NCI-H345 treated with DMSO at 0.1 percent for 48 hours (cell line): ENCODE results near the gene CFAP97D1.

Experiments
- DNase-seq: peaks from one replicate; lab custom pipeline; 2025; ENCODE audit not compliant: unreplicated experiment; lab: John Stamatoyannopoulos, UW

Gene CFAP97D1

GRCh38 chr17:43767713-43768059, 12.5 kb upstream of the CFAP97D1 start:
- no peak for DNase-seq

DNA sequence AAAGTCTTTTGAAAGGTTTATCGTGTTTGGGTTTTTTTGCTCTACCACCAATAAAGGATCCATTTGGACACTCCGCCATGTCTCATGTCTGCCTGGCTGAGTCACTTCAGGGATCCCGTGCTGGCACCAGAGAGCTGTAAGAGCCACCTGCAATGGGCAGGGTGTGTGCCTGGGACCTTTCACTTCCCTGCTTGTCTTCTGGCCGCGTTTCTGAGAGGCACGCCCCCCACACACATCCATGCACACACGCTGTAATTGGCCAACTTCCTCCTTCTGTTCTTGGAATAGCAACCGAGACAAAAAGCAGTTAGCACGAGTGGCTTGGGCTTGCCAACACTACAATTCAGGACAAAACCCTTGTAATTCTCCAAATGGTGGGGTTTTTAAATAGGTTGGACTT, 11.9 kb upstream of the CFAP97D1 start:
- DNase-seq, result no peak

DNA sequence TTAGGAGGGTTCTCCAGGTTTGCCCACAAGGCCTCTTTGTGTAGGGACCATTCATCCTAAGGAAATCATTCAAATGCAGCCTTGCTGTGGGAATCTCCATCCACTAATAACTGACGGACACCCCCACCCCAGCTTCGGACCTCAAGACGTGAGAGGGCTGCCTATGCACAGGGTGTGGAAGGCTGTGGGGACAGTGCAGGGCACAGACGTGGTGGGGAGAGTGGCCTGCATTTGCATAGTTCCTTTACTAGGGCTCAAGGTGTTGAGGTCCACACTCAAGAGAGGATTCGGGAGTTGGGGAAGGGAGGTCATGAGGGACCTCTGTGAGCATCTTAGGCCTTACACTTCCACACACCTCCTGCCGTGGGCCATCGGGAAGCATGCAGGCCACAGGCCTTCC, 11.3 kb upstream of the CFAP97D1 start:
- DNase-seq, result no peak

DNA sequence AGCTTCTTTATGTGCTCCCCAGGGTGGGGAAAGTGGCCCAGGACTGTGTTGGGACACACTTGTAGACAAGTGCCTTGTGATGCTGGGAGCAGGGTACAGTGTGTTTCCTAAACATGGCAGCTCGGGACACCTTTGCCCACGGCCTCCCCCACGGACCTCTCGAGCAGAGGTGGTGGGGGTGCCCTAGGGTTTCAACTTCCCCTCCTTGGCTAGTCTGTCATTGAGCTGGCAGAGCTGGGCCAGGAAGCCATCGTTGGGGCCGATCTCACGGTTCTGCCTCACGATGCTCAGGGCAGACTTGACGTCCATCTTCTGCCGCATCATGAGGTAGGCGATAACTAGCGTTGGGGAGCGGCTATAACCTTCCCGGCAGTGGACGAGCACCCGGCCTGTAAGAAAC, 10.8 kb upstream of the CFAP97D1 start:
- no peak for DNase-seq

DNA sequence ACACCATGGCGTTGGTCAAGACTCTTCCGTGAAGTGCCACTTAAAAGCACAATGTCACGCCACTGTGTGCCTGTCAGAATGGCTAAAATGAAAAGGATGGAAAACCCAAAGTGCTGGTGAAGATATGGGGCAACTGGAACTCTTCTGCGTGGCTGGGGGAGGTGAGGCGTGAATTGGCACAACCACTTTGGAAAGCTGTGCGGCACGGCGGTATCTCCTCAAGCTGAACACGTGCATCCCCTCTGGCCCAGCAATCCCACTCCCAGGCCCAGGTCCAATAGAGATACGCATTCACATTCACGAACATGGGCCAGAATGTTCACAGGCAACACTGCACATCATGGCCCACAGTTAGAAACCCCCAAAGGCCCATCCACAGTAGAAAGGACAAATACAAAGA, 10.4 kb upstream of the CFAP97D1 start:
- no peak for DNase-seq

- no peak for DNase-seq
Measured at GRCh38 chr17:43770957-43771356, 9.3 kb upstream of the CFAP97D1 start.

GRCh38 chr17:43771463-43771862, 8.8 kb upstream of the CFAP97D1 start:
- no peak for DNase-seq

GRCh38 chr17:43772877-43773648, 7.2 kb upstream of the CFAP97D1 start:
- no peak for DNase-seq

DNA sequence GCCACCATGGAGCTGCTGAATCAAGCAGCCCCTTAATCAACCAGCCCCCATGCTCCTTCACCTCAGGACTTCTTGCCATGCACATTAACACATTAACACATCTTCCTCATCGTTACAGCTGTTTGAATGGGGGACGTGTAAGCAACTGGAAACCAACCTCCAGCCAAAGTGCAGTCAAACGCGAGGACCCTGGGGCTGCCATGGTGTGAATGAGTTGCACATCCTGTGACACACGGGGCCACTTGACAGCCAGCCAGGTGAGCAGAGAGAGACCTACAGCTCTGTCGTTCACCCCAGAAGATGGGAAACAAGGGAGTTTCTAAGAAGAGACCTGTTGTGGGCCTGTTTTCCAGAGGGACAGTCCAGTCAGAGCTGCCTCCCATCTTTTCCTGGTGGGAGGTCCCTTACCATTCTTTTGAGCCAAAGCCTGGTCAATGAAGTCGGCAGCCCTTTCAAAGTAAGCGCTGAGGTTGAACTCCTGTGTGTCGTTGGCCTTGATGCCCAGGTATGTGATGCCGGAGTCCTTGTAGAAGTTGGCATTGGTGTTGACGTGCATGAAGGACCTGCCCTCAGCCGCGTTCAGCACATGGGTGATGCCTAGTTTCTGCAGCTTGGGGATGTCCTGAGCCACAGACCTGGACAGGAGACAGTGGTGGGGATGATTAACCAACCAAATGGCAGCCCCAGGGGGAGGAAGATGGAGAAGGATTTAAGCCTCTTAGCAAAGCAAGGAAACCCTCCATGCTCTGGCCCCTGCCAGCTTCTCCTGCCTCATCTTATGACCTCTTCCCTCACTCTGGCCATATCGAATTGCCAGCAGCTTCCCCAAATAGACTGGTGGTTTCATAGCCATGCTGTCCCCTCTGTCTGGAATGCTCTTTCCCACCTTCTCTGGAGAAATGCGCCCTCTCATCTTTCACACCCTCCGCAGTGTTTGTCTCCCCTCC, 5.7 kb upstream of the CFAP97D1 start:
- no peak for DNase-seq

DNA sequence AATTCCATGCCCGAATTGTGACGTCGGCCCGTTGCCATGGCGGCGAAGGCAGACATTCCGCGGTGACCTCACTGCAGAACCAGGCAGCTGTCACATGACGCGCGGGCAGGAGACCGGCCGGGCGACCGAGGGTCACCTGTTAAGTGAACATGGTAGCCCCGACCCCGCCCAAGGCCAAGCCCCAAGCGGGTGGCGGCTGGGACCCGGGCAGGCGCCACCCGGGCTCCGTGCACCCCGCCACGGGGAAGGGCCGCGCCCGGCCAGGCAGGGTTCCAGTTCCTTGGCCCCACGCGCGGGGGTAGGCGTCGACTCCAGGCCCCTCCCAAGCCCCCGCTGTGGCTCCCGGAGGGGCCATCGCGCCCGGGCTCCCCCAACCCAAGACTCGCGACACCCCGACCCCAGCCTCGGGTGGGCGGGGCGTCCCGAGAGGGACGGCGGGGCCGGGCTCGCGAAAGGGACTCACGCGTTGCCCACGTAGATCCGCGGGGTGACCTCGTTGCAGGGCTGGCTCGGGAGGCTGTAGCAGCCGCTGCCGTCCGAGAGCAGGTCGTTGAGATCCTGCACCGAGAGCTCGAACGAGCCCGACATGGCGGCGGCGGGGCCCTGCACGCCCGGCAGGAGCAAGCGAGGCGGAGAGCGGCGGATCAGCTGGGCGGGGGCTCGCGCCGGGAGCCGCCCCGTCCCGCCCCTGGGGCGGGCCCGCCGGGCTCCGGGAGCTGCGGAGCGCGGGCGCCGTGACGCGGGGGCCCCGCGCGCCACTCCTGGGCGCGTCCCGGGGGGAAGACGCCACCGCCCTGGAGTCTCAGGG, 1.7 kb upstream of the CFAP97D1 start, which contains the start of gene DUSP3:
DUSP3 (minus strand) TSS at position 641 of the 808 bp plus-strand sequence; CDS start at position 588, 53 bp downstream.
- peak; percentile 63 for DNase-seq

DNA sequence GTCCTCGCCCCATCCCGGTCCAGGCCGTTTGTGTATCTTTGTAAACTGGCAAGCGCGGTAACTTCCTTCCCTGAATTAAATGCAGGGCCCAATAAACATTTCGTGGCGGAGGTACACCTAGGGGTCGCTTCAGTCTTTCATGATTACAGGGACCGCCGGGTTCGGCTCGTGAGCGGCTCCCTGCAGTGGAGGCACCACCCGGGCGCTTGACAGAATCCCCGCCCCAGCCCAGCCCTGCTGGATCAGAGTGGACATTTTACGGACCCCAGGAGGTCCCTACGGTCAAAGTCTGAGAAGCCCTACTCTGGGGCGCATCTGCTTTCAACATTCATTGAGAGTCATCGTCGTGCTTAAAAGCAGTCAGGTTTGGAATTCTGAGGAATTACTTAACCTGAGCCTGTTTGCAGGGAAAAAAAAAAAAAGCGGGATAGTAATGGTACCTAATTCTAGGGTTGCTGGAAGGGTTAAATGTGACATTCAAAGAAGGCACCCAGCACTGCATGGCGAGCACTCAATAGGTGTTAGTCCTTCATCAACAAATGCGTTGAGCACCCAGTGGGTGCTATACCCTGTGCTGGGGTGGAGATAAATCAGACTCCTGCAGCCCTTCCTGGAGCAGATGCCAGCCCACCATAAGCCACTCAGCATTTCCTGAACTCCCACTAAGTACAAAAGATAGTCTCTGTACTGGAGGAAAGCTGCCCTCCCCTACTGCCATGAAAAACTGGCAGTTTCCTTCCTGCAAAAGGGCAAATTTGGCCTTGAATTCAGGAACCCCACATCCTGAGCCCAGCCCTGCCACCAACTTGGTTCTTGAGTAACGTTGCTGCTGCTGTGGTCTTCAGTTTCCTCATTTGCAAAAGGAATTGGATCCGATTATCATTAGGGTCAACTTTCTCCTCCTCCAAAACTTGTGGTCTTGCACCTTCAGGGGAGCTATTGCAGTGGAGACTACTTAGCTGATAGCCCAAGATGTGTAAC, 800 bp upstream of the CFAP97D1 start:
- peak; percentile 63 for DNase-seq

- no peak for DNase-seq
Measured at GRCh38 chr17:43782913-43783680, 2.9 kb downstream of the CFAP97D1 start.

DNA sequence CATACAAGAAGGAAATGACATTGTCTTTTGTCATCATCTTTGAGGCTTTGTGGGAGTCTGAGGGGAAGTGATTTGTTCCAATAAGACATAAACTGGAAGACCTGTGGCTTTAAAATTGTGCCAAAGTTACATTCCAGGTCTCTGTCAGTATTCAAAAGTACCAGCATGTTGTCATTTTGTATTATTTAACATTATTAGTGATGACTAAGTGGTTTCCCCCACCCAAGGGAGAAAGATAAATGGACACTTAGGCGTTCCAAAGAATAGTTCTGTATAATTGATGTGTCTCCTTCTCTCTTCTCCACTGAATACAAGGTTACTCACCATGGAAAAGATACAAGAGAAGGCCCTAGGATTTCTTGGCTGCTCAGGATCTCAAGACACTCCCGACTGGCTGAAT, 3.8 kb downstream of the CFAP97D1 start:
- DNase-seq, result no peak

DNA sequence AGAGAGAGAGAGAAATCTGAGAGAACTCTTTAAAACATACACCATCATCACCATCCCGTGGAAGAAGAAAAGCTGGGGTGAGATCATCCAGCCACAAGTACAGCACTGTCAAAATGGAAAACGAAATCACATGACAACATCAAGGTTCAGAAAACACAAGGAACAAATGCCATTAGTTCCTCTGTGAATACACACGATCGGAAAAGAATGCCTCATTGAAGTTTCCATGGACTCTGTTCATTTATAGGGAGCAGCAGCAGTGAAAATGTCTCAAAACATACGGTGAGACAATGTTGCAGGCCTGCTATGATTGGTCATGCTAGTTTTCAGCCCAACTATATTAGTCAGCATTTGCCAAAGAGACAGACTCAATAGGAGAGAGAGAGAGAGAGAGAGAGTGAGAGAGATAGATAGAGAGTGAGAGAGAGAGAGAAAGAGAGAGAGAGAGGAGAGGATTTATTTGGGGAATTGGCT, 4.4 kb downstream of the CFAP97D1 start:
- no peak for DNase-seq

GRCh38 chr17:43787728-43788127, 7.5 kb downstream of the CFAP97D1 start:
- no peak for DNase-seq

DNA sequence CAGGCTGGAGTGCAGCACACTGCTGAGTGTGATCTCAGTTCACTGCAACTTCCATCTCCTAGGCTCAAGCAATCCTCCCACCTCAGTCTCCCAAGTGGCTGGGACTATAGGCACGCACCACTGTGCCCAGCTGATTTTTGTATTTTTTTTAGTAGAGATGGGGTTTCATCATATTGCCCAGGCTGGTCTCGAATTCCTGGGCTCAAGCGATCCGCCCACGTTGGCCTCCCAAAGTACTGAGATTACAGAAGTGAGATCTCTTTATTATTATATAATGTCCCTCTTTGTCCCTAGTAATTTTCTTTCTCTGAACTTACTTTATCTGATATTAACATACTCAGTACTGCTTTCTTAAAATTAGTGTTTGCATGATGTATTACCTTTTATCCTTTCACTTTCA, 8.3 kb downstream of the CFAP97D1 start:
- no peak for DNase-seq

DNA sequence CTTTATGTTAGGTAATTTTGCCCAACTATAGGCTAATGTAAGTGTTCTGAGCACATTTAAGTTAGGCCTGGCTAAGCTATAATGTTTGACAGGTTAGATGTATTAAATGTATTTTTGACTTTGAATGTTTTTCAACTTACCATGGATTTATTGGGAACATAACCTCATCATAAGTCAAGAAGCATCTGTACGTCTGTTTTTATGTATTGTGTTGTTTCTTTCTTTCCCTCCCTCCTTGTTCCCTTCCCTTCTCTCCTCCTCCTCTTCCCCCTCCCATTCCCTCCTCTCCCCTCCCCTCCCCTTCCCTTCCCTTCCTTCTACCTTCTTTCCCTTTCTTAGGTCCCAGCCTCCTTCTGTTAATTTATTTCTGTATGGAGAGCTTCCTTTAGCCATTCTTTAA, 9.2 kb downstream of the CFAP97D1 start:
- no peak for DNase-seq

GRCh38 chr17:43790311-43790940, 10.2 kb downstream of the CFAP97D1 start:
- no peak for DNase-seq

- peak; percentile 14 for DNase-seq
Measured at GRCh38 chr17:43791589-43791988, 11.4 kb downstream of the CFAP97D1 start.
